A673 (cell line): ENCODE data around the gene BPIFB2. TPM values are rescaled to one million over a fixed set of nuclear protein-coding genes. Genes with fewer than 3 reads are reported as not detected.

ENCODE experiments used
- BruUV-seq: library from RNA; stranded (reverse); fragments of 400-500 nt; replicated peaks from 2 replicates; lab custom pipeline; 2021; lab: Mats Ljungman, UMichigan
- CTCF ChIA-PET: fragments of 300-600 bp; sonication (Branson Sonifier 250); formaldehyde crosslinking; loops from one replicate; lab custom pipeline; 2022; ENCODE audit warnings: antibody characterized with exemption; lab: Charles Lee
- POLR2A ChIA-PET: fragments of 300-600 bp; sonication (Branson Sonifier 250); formaldehyde crosslinking; loops from one replicate; lab custom pipeline; 2022; ENCODE audit warnings: antibody characterized with exemption; ENCODE audit not compliant: low non-redundant PET; lab: Charles Lee
- DNase-seq: peaks from one replicate; pipeline ENCODE4 v3.0.0-alpha.2; 2015; ENCODE audit warnings: low spot score
- H3K27ac ChIP-seq: fragments of 200-600 bp; sonication (generic); 2 replicates; pipeline ENCODE4 v1.5.1; 2016; ENCODE audit warnings: mixed run types, low read depth, mild to moderate bottlenecking, mixed read lengths, antibody characterized with exemption, low read length; ENCODE audit not compliant: poor library complexity, severe bottlenecking
- H3K27me3 ChIP-seq: fragments of 200-600 bp; sonication (generic); replicated peaks from 2 replicates; pipeline ENCODE4 v1.6.1; 2017; ENCODE audit warnings: mixed run types, low read depth, mild to moderate bottlenecking, mixed read lengths, antibody characterized with exemption, low read length; ENCODE audit not compliant: insufficient read depth, poor library complexity
- H3K36me3 ChIP-seq: fragments of 200-600 bp; sonication (generic); 2 replicates; pipeline ENCODE4 v1.6.1; 2016; ENCODE audit warnings: mixed run types, mild to moderate bottlenecking, mixed read lengths, antibody characterized with exemption, low read length; ENCODE audit not compliant: insufficient read depth, poor library complexity, severe bottlenecking
- H3K4me1 ChIP-seq: fragments of 200-600 bp; sonication (generic); 2 replicates; pipeline ENCODE4 v1.6.1; 2017; ENCODE audit warnings: mixed run types, mild to moderate bottlenecking, mixed read lengths, antibody characterized with exemption, low read length; ENCODE audit not compliant: insufficient read depth, poor library complexity, severe bottlenecking
- H3K4me3 ChIP-seq: fragments of 200-600 bp; sonication (generic); 2 replicates; pipeline ENCODE4 v1.5.1; 2016; ENCODE audit warnings: low read depth, mixed run types, mild to moderate bottlenecking, mixed read lengths, low read length; ENCODE audit not compliant: poor library complexity, severe bottlenecking
- H3K9me3 ChIP-seq: fragments of 200-600 bp; sonication (generic); 2 replicates; pipeline ENCODE4 v1.6.1; 2016; ENCODE audit warnings: mixed run types, low read depth, mild to moderate bottlenecking, mixed read lengths, antibody characterized with exemption, low read length; ENCODE audit not compliant: poor library complexity, severe bottlenecking
- CTCF ChIP-seq: fragments of 300-800, 200-600 bp; sonication (generic); conservative IDR thresholded peaks from 2 replicates; pipeline ENCODE4 v1.5.1; 2017; ENCODE audit warnings: low read depth, mild to moderate bottlenecking, antibody characterized with exemption, low read length, moderate library complexity, mixed read lengths
- EZH2 ChIP-seq: fragments of 200-600 bp; sonication (generic); IDR thresholded peaks from 2 replicates; pipeline ENCODE4 v1.6.1; 2017; ENCODE audit warnings: borderline replicate concordance, low read depth, mild to moderate bottlenecking, mixed read lengths, antibody characterized with exemption, low read length; ENCODE audit not compliant: poor library complexity, severe bottlenecking
- intact Hi-C: fragments of 100-400 bp; cut with micrococcal nuclease; formaldehyde crosslinking; loops from one replicate; pipeline ENCODE4 v1.10.0; 2022; ENCODE audit not compliant: unreplicated experiment
- total RNA-seq: library from RNA; stranded (reverse); gene quantifications from 2 replicates; pipeline ENCODE4 v1.2.3, GENCODE V29; 2021

The BPIFB2 gene
- total RNA-seq, 1 experiment from 2014 or later = not detected

GRCh38 chr20:33046412-33046811 is 38.9 kb downstream of the BPIFB2 start:
- no peaks in the 10 kb centered on the region for H3K4me1 ChIP-seq
- TF ChIP-seq CTCF = no peak
- no peak for TF ChIP-seq EZH2
- no peak overlapping the region for H3K4me3 ChIP-seq
- no peaks in the 10 kb centered on the region for H3K27me3 ChIP-seq
- ChIA-PET CTCF (no interaction called here), POLR2A (no interaction called here)
- H3K9me3 ChIP-seq = peaks cover 4% of the 10 kb centered on the region
- intact Hi-C loops = no loop called here
- BruUV-seq = no TSS peak
- H3K27ac ChIP-seq = no peak overlapping the region
- DNase-seq = no peak
- no peaks in the 10 kb centered on the region for H3K36me3 ChIP-seq

GRCh38 chr20:33051333-33051732 is 43.8 kb downstream of the BPIFB2 start:
- no peaks in the 10 kb centered on the region for H3K27me3 ChIP-seq
- TF ChIP-seq EZH2 (no peak), CTCF (no peak)
- no peaks in the 10 kb centered on the region for H3K36me3 ChIP-seq
- H3K27ac ChIP-seq = no peak overlapping the region
- CTCF ChIA-PET = no interaction called here
- POLR2A ChIA-PET = no interaction called here
- DNase-seq = no peak
- no peaks in the 10 kb centered on the region for H3K4me1 ChIP-seq
- intact Hi-C loops = no loop called here
- no peaks in the 10 kb centered on the region for H3K9me3 ChIP-seq
- BruUV-seq = no TSS peak
- H3K4me3 ChIP-seq = no peak overlapping the region

DNA sequence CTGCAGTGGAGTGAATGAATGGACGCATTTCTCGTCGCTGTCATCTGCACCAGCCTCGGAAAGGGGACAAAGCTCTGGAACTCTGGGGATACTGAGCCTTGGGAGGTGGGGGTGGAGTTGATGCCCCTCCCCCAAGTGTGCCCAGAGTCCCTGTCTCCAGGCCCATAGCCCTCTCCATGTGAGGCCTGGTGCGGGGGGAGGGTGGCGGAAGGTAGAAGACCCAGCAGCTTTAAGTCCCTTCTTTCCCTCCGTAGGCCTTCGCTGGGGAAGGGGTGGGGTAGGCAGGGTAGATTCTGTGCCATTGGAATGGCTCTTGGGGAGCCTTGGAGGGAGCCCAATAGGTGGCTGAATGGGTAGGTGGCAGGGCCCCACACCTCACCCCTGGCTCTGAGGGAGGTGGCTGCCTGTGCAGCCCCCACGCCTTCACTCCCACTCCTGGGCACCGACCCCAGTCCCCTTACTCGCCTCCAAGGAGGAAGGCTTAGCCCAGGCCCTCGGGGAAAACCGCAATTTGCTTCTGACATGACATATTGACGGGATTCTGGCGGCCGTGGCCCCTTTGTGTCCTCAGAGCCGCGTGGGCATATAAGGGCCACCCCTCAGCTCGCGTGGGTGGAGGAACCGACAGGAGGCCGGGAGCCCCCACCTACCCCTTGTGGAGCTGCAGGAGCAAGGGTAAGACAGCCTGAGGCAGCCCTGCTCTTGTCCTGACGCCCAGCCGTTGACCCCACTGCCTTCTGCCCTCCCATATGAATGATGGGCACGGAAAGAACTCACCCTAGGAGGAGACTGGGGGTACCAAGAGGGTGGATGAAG is 46.0 kb downstream of the BPIFB2 start, which contains the start of gene BPIFB3:
Gene BPIFB3, plus strand, starts transcription at position 613 of the 816 bp plus-strand sequence. CDS start 1,533 bp downstream, outside the sequence.
- POLR2A ChIA-PET = no interaction called here
- no peaks in the 10 kb centered on the region for H3K9me3 ChIP-seq
- H3K36me3 ChIP-seq = no peaks in the 10 kb centered on the region
- intact Hi-C loops = no loop called here
- TF ChIP-seq EZH2 = no peak
- TF ChIP-seq CTCF = no peak
- BruUV-seq = no TSS peak
- no peak for DNase-seq
- no peaks in the 10 kb centered on the region for H3K27me3 ChIP-seq
- CTCF ChIA-PET = no interaction called here
- no peak within 1 kb of the TSS for H3K4me3 ChIP-seq
- H3K4me1 ChIP-seq = no peaks in the 10 kb centered on the region
- no peak within 1 kb of the TSS for H3K27ac ChIP-seq
